GF-D8 (cell line): ENCODE data around the gene LAMTOR2.

ENCODE experiments used
- DNase-seq: peaks from one replicate; lab custom pipeline; 2025; lab: John Stamatoyannopoulos, UW

The LAMTOR2 gene

DNA sequence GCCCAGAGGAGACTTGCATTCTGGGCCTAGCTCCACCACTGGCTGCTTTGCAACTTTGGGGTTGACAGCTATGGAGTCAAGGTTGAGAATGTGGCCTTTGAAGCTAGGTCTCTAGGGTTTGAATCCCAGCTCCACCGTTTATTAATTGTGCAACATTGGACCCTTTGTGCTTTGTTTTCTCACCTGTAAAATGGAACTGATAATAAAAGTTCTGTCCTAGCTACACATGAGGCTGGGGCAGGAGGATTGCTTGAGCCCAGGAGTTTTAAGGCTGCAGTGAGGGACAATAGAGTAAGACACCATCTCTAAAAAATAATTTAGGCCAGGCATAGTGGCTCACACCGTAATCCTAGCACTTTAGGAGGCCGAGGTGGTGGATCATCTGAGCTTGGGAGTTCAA lies 44.7 kb downstream of the LAMTOR2 start:
- no peak for DNase-seq

DNA sequence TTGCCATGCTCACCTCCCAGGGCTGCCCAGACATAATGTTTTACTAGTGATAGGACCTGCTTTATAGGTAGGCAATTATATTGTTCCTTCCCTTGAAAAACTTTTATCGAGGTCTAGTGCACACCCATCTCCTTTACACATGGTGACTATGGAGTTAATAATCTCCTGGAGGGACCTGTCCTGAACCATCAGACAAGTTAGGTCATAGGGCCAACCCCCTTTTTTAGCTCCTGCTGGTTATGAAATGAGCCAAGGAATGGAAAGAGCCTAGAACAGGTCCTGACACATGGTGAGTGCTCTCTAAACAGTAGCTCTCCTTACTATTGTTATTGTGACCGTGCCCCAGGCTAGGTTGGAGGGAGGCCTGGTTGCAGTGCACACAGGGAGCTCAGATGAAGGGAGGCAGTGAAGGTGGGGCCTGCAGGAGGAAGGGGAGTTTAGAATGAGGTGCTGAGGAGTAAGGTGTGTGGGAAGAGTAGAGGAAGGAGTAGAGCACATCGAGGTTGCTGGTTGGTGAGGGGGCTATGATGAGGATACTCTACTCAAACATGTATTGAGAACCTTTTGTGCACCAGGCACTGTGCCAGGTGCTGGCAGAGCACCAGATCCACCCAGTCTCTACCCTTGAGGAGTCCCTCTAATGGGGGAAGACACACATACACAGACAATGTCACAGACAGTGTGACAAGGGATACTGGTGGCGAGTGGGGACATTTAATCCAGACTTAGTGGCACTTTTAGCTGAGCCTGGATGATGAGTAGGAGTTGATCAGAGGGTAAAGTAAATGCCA lies 45.8 kb downstream of the LAMTOR2 start:
- no peak for DNase-seq

DNA sequence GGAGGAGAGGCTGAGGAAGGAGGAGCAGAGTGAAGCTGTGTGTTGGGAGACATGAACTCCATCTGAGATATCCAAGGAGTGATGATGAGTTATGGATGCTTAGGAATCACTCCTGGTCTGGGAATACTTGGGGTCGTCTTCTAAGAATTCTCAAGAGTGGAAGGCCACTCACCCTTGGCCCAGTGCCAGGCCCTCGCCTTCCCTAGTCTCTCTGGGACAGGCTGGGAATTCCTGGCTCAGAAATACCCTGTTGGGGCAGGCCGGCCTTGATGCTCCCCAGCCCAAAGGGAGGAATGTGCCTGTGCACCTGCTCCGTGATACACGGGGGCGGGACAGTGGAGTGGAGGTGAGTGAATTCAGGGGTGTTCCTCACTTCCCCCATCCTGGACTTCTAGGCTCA lies 47.3 kb downstream of the LAMTOR2 start:
- no peak for DNase-seq

DNA sequence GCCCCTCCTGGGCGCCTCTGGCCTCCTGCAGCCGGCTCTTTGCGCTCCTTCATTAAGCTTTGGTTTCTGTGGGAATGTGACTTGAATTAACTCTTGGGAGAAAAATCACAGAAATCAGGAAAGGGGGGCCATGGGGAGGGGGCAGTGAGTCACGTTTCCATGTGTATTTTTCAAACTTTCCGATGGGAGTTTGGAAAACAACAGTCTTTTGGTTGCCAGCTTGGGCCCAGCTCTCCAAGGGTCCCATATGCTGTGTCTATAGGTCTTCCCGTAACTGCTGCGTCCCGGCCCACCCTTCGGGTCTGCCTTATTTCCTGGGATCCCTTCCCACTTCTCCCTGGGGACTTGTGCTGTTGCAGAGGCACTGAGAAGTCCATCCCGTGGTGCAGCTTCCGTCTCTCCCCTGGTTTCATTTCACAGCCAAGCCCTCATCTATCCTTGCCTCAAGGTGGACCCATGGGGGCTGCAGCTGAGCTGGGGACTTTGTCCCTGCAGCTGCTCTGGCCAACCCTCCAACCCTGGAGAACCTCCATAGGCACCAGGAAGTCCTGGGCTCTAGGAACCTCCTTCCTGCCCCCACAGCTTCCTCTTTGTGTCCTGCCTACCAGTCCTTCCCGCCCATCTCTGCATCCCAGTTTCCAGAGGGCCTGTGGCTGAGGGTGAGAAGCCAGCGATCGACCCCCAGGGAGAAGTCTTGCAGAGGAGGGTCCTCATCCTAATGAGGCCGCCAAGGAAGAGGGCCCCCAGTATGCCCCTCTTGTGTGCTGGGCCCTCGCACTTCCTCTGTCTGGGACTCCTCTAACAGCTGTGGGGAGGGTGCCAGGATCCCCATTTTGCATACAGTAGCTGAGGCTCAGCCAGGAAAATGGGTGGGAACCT lies 48.3 kb downstream of the LAMTOR2 start:
- DNase-seq = no peak

DNA sequence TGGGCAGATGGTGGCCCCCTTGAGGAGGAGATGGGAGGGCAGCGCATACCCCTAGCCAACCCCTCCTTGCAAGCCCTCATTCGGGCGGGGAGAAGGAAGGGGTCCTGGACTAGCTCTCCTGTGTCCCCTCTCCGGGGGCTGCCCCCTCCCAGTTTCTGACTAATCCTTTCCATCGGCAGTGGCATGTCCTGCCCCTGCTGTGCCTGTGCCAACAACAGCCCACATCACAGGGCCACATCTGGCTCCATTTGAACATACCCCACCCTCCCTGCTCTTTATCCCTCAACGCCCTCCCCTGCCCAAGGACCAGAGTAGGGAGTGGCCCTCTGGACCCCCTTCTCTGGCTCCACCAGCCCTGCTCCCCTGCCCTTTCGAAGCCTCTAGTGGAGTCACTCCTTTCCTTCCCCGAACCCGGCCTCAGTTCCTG lies 49.0 kb downstream of the LAMTOR2 start:
- no peak for DNase-seq

DNA sequence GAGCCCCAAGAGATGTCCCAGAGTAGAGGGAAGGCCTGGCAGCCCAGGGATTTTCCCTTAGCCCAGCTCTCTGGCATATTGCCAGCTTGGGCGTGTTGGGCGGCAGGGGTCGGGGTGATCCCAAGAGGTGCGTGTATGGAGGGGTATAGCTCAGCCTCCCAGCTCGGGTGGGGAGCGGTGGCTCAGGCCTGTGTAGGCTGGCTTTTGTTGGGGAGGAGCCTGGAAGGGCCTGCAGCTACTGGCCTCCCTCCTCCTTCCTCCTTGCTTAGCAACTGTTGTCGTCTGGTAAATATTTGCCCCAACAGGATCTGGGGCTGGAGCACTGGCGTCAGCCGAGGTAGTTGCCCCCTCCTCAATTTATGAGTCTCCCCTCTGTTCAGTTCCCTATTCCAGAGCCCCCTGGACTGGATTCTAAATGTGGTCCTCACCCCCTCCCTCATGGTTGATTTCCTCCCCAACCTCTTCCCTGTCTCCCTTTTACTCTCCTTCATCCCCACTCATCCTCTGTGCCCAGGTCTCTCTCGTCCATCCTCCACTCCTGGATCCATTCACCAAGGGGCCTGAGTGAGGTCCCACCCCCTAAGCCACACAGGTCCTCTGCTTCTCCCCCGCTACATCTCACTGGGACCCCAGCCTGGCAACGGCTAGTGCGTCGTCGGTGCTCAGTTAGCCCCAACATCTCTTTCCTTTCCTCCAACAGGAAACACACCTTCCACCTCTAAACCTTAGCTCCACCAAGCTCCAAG lies 49.7 kb downstream of the LAMTOR2 start:
- no peak for DNase-seq

DNA sequence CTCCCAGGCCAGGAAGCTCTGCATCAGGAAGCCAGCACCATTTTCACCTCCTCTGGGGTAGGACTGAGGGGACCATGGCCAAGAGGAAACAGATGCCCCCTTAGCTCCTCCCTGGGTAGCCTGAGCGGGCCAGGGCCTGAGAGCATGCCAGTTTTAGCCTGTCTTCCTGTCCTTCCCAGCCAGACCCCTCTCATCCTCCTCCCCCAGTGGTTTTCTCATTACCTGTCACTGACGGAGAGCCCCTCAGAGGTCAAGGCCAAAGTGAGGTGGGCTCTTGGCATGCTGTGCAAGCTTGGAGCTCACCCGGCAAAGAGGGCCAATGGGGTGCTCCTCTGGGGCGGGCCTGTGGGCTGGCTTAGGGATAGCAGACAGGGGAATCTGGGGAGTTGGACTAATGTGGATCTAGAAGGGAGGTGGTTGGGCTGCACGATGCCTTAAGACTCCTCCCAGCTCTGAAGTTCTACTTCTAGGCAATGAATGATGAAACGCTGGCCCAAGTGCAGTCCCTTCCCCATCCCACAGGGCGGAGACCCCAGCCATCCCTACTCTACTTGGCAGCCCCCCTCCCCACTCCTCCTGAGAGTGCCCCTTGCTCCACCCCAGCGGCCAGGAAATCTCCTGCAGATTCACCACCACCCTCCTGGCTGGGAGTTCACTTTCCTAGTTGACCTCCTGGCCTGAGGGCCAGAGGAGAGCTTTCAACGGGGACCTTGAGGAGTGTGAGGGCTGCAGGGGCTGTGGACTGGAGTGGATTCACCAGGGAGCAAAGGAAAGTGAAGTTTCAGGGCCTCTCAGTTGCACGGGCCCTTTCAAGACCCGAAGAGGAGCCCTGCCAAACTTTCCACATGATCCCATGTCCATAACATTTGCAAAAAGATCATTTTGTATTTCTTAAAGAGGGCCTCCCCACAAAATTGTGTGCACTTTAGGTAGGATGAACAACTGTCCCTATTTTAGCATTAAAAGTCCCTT lies 50.6 kb downstream of the LAMTOR2 start:
- DNase-seq = no peak

DNA sequence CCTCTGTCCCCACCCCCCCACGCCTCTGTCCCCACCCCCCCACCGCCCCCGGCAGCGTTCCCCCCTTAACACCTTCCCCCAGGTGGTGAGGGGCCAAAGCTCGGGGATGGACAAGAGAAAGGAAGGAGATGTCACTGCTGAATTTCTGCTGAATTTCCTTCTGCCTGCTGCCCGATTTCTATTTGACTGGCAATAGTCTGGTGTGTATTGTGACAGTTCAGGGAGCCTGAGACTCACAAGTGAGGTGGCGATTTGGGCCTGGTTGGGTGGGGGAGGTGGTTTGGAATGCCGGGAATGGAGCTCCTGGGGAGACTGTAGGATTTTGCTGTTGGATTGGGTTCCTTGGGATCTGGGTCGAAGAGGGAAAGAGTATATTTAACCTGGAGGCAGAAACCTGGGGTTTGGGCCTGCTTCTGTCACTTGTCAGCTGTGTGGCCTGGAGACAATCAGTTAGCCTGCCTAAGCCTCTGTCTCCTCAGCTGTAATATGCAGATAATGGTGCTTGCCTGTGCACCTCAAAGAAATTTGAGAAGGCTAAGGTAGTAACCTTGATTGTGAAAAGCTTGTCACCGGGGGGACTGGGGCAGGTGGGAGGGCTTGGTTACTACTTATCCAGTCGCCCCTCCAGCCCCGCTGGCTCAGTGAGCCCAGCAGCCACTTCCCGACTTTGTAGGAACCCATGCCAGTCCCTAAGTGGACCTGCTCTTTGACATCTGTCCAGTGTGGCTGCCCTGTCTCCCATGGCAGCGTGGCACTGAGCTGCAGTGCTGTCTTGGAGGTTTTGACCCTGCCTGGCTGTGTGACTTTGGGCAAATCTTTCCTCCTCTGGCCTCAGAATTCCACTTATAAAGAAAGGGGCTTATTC lies 52.3 kb downstream of the LAMTOR2 start:
- DNase-seq = no peak

DNA sequence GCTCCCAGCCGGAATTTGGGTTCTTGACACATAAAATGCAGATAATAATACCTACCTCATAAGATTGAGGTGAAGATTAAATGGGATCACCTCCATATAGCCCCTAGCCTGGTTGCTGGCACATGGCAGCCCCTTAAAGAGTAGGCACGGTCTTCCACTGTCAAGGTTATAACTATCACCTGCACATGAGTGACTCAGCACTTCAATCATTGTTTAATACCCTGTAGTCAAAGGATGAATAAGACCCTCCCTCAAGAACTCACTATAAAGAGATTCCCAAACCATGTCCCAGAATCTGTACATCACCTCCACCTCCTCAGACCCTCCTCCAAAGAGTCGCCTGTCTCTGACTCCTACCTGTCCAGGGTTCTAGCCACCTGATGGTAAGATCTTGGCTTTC lies 53.5 kb downstream of the LAMTOR2 start:
- DNase-seq = no peak
